GM10266 (cell line): Measurements from ENCODE around the gene PCDHGB1.

Experiments
- DNase-seq: peaks from one replicate; pipeline ENCODE4 v3.0.0; 2012; ENCODE audit errors: extremely low spot score
- TF ChIP-seq, protein P1 (sequence below): IDR thresholded peaks from 2 replicates; pipeline ENCODE4 v1.5.1; 2012; ENCODE audit warnings: mild to moderate bottlenecking, low read depth; ENCODE audit not compliant: control insufficient read depth, insufficient read depth; ENCODE audit errors: missing control alignments

PCDHGB1 gene

DNA sequence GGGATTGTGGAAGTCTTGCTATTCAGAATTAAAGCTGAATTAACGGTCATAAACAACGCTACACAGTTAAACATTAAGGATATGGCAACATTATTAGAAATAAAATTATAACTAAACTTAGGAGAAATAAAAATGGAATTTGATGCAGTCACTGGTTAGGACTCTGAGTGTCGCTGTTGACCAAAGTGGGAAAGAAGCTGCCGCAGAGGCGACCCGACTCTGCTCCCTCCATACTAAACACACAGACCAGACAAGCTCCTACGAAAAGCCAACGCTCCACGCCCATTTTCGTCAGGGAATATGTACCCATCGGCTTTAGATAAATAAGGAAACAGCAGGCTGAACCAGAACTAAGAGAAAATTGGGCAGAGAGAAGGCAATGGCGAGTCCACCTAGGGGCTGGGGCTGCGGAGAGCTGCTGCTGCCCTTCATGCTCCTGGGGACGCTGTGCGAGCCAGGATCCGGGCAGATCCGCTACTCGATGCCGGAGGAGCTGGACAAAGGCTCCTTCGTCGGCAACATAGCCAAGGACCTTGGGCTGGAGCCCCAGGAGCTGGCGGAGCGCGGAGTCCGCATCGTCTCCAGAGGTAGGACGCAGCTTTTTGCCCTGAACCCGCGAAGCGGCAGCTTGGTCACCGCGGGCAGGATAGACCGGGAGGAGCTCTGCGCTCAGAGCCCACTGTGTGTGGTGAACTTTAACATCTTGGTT lies 14.2 kb downstream of the PCDHGB1 start, which contains the start of gene PCDHGA5:
TSS of gene PCDHGA5 (plus strand) at position 211 of the 709 bp plus-strand sequence. CDS start at position 380, 169 bp downstream.
- TF ChIP-seq, protein P1, sequence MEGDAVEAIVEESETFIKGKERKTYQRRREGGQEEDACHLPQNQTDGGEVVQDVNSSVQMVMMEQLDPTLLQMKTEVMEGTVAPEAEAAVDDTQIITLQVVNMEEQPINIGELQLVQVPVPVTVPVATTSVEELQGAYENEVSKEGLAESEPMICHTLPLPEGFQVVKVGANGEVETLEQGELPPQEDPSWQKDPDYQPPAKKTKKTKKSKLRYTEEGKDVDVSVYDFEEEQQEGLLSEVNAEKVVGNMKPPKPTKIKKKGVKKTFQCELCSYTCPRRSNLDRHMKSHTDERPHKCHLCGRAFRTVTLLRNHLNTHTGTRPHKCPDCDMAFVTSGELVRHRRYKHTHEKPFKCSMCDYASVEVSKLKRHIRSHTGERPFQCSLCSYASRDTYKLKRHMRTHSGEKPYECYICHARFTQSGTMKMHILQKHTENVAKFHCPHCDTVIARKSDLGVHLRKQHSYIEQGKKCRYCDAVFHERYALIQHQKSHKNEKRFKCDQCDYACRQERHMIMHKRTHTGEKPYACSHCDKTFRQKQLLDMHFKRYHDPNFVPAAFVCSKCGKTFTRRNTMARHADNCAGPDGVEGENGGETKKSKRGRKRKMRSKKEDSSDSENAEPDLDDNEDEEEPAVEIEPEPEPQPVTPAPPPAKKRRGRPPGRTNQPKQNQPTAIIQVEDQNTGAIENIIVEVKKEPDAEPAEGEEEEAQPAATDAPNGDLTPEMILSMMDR, result no peak

DNA sequence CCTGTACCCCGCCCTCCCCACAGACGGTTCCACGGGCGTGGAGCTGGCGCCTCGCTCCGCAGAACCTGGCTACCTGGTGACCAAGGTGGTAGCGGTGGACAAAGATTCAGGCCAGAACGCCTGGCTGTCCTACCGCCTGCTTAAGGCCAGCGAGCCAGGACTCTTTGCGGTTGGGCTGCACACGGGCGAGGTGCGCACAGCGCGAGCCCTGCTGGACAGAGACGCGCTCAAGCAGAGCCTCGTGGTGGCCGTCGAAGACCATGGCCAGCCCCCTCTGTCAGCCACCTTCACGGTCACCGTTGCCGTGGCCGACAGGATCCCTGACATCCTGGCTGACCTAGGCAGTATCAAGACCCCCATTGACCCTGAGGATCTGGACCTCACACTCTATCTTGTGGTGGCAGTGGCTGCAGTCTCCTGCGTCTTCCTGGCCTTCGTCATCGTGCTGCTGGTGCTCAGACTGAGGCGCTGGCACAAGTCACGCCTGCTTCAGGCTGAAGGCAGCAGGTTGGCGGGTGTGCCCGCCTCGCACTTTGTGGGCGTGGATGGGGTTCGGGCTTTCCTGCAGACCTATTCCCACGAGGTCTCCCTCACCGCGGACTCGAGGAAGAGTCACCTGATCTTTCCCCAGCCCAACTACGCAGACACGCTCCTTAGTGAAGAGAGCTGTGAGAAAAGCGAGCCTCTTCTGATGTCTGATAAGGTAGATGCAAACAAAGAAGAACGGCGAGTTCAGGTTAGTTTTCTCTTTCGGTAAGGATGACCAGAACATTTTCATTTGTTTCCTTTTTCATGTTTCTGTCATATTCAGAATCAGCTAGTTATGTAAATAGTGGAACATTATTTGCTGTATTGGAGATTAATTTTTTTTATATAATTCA lies 16.4 kb downstream of the PCDHGB1 start:
- DNase-seq, result no peak
- TF ChIP-seq, protein P1, result no peak

More for the DNA sequence above, 14.2 kb downstream of the PCDHGB1 start, which contains the start of gene PCDHGA5:
- no peak for DNase-seq

DNA sequence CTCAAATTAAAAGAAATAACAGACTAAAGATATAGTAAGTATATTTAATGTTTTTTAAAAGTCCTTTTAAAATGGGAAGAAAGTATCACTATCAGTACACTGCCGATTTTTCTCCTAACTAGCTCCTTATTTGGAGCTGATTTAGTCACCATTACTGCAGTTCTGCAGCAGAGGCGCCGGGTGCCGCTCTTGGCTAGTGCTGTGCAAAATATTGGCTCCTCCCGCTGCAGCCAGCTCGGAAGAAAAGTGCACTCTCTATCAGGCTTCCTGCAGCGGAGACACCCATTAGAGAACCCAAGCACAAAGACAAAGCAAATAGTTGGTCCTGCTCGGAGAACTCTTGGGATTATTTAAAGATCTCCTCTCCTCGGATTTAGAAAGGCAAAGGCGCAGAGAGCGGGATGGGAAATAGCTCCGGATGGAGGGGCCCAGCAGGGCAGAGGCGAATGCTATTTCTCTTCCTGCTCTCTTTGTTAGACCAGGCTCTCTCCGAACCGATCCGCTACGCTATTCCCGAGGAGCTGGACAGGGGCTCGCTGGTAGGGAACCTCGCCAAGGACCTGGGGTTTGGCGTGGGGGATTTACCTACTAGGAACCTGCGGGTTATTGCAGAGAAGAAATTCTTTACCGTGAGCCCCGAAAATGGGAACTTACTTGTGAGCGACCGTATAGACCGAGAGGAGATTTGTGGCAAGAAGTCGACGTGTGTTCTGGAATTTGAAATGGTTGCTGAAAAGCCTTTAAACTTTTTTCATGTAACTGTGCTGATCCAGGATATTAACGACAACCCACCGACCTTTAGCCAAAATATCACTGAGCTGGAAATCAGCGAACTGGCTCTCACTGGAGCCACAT lies 20.3 kb downstream of the PCDHGB1 start, which contains the start of gene PCDHGB3:
TSS of gene PCDHGB3 (plus strand) at position 249 of the 855 bp plus-strand sequence. CDS start at position 402, 153 bp downstream.
- TF ChIP-seq, protein P1, result peak; percentile 48
- peak; percentile 65 for DNase-seq

DNA sequence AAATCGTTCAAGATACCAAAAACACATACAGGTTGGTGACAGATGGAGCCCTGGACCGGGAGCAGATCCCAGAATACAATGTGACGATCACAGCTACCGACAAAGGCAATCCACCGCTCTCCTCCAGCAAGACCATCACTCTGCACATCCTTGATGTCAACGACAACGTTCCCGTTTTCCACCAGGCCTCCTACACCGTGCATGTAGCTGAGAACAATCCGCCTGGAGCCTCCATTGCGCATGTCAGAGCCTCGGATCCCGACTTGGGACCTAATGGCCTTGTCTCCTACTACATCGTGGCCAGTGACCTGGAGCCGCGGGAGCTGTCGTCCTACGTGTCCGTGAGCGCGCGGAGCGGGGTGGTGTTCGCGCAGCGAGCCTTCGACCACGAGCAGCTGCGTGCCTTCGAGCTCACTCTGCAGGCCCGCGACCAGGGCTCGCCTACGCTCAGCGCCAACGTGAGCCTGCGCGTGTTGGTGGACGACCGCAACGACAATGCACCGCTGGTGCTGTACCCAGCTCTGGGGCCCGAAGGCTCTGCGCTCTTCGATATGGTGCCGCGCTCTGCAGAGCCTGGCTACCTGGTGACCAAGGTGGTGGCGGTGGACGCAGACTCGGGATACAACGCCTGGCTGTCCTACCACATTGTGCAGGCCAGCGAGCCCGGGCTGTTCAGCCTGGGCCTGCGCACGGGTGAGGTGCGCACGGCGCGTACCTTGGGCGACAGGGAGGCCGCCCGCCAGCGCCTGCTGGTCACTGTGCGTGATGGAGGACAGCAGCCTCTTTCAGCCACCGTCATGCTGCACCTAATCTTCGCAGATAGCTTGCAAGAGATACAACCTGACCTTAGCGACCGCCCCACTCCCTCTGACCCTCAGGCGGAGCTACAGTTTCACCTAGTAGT lies 21.9 kb downstream of the PCDHGB1 start:
- DNase-seq, result no peak

DNA sequence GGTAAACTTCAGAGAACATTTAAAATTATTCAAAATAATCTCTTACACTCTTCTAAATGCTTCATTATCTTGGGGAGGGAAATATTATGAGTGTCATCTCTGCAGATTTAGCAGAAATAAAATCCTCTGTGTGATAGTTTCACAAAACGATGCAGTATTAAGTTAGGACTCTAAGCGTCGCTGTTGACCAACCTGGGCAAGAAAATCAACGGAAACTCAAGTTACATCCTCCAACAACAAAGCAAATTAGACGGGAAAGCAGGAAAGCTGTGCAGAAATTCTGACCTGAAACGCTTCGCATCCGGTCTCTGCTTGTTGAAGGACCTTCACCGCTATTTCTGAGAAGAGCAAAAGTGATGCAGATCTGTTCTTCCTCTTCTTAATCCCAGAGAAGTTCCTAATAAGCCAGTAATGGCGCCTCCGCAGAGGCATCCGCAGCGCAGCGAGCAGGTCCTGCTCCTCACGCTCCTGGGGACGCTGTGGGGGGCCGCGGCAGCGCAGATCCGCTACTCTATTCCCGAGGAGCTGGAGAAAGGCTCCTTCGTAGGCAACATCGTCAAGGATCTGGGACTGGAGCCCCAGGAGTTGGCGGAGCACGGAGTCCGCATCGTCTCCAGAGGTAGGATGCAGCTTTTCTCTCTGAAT lies 23.9 kb downstream of the PCDHGB1 start, which contains the start of gene PCDHGA6:
TSS of gene PCDHGA6 (plus strand) at position 219 of the 645 bp plus-strand sequence. CDS start at position 412, 193 bp downstream.
- TF ChIP-seq, protein P1, result peak; percentile 32
- DNase-seq, result no peak

More for the DNA sequence above, 21.9 kb downstream of the PCDHGB1 start:
- TF ChIP-seq, protein P1, result no peak
